ENCODE data around the gene TXNDC17.
"Not testable (repeated sequence)": the region's sequence is repeated elsewhere in the genome, so short reads cannot be mapped to it uniquely, and the experiment has no call there.

DNA sequence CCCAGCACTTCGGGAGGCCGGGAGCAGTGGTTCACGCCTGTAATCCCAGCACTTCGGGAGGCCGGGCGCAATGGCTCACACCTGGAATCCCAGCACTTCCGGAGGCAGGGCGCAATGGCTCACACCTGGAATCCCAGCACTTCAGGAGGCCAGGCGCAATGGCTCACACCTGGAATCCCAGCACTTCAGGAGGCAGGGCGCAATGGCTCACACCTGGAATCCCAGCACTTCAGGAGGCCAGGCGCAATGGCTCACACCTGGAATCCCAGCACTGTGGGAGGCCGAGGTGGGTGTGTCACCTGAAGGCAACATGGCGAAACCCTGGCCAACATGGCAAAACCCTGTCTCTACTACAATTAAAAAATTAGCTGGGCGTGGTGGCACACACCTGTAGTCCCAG, 47.5 kb upstream of the TXNDC17 start:
- TF ChIP-seq, protein P1, sequence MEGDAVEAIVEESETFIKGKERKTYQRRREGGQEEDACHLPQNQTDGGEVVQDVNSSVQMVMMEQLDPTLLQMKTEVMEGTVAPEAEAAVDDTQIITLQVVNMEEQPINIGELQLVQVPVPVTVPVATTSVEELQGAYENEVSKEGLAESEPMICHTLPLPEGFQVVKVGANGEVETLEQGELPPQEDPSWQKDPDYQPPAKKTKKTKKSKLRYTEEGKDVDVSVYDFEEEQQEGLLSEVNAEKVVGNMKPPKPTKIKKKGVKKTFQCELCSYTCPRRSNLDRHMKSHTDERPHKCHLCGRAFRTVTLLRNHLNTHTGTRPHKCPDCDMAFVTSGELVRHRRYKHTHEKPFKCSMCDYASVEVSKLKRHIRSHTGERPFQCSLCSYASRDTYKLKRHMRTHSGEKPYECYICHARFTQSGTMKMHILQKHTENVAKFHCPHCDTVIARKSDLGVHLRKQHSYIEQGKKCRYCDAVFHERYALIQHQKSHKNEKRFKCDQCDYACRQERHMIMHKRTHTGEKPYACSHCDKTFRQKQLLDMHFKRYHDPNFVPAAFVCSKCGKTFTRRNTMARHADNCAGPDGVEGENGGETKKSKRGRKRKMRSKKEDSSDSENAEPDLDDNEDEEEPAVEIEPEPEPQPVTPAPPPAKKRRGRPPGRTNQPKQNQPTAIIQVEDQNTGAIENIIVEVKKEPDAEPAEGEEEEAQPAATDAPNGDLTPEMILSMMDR (conservative IDR thresholded peaks at IDR 0.05) = not testable (repeated sequence)
- TF ChIP-seq EZH2 (IDR thresholded peaks at IDR 0.05; ENCODE audit: low read depth) = not testable (repeated sequence)

All from PC-9 (cell line).